GM21717 (cell line): Measurements from ENCODE around the gene RPRM.
"Not testable (repeated sequence)": the region's sequence is repeated elsewhere in the genome, so short reads cannot be mapped to it uniquely, and the experiment has no call there.

Source experiments
- ATAC-seq: cut with Tn5 transposase; IDR thresholded peaks from one replicate; pipeline ENCODE4 v1.9.1; 2021; ENCODE audit warnings: mild to moderate bottlenecking, moderate library complexity; ENCODE audit not compliant: unreplicated experiment

Gene RPRM

DNA sequence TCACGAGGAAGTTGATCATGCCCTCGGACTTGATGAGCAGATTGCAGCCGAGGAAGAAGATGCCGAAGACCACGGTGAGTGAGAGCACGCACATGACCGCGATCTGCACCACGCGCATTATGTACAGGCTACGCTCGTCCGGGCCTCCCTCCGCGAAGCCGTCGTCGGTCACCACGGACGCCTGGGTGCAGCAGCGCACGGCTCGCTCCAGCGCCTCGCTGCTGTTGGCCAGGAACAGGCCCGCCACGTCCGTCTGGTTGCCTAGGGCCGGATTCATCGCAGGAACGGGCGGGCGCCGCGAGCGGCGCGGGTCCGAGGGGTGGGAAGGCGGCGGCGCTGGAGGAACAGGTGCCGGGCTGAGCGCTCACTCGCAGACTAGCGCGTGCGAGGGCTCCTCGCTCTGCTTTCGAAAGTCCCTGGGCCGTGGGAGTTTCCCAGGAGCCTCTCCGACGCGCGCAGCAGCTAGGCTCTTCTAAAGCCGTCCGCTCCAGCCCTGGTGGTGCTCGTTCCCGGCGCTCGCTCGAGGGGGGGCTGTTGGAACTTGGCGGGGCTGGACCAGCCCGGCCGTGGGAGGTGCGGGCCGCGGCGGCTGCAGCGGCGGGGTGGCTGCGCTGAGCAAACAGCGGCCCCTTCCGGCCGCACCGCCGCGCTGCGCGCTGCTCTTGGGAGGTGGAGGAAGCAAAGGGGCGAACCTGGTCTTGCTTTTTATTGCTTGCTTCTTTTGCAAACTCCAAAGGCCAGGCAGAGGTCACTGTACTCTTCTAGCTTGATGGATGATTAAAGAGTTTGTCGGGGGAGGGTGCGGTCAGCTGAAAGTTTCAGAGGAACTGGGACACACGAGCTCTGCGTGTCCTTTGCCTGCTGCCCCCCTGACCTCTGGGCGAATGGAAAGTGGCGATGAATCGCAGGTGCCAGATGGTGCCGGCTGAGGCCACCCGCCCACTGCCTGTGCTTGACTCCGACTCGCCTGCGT is at the start of gene RPRM:
RPRM (minus strand) TSS at position 474 of the 973 bp plus-strand sequence; CDS start at position 277, 197 bp downstream.
- peak; percentile 88 for ATAC-seq

DNA sequence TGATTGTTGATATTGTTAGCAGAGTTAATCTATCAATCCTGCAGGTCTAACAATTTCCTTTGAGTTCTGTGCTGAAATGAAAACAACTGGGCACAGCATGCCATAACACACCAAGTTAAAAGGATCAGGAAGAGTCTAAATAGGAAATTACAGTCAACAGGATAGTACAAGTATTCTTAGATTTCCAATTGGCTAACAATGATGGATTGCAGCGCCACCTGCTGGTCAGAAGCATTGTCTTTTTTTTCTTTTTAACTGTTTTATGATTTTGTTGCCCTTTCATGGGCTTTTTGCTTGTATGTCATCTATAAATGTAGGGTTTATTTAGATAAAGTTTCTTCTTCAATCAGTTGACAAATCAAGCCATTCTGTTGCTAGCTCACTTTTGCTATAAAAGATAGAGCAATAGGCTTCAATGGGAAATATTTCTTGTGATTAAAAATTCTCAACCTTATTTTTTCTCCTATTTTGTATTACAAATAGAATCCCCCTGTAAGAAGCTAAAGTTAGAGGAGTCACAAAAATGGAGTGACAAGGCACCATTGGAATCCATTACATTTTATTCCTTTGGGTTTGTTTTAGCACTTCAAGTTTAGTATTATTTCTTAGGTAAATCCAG is 40.8 kb upstream of the RPRM start:
- ATAC-seq = no peak

GRCh38 chr2:153512331-153512730 is 33.8 kb upstream of the RPRM start:
- no peak for ATAC-seq

- no peak for ATAC-seq
These were observed 32.4 kb upstream of the RPRM start for GRCh38 chr2:153510996-153511395.

DNA sequence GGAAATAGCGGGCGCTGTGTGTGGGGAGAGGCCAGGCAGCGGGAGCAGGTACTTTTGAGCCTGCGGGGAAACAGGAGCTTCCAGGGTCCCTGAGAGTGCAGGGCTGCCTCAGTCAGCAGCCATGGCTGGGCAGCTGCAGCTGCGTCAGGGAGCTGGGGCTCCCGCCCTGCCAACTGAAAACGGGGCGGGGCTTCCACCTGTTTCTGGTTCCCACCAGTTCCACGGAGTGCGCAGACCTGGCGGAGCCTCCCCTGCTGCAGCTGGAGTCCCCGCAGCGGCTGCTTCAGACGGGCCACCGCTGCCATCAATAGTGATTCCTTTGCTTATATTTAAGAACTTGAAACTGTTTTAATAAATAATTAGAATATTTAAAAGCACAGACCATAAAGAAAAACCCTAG is 30.6 kb upstream of the RPRM start:
- ATAC-seq = no peak

DNA sequence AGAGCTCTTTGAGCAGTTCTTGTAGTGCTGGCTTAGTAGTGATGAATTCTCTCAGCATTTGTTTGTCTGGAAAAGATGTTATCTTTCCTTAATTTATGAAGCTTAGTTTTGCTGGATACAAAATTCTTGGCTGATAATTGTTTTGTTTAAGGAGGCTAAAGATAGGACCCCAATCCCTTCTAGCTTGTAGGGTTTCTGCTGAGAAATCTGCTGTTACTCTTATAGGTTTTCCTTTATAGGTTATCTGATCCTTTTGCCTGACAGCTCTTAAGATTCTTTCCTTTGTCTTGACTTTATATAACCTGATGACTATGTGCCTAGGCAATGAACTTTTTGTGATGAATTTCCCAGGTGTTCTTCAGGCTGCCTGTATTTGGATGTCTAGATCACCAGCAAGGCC is 27.9 kb upstream of the RPRM start:
- not testable (repeated sequence) for ATAC-seq

GRCh38 chr2:153499439-153499838 is 20.9 kb upstream of the RPRM start:
- ATAC-seq = no peak

- ATAC-seq = no peak
These were observed 19.5 kb upstream of the RPRM start for GRCh38 chr2:153497938-153498629.

GRCh38 chr2:153495725-153496124 is 17.2 kb upstream of the RPRM start:
- ATAC-seq = no peak

GRCh38 chr2:153488072-153488471 is 9.5 kb upstream of the RPRM start:
- ATAC-seq = no peak

DNA sequence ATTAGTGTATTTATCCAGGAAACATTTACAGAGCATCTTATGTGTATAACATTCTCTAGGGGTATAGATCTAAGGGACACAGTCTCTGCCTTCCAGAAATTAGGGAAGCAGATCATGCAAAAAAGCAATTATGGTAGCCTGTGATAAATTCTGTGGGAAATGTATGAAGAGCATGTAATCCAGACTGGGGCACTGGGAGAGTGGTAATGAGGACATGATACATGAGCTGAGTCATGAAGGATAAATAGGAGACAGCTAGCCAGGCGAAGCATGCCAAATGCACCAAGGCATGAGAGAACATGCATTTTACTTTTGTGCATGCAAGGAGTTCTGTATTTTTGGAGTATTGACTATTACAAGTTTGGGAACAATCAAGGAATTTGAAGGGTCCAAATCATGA is 8.9 kb upstream of the RPRM start:
- ATAC-seq = no peak

- no peak for ATAC-seq
These were observed 1.0 kb upstream of the RPRM start for GRCh38 chr2:153479573-153479972.

DNA sequence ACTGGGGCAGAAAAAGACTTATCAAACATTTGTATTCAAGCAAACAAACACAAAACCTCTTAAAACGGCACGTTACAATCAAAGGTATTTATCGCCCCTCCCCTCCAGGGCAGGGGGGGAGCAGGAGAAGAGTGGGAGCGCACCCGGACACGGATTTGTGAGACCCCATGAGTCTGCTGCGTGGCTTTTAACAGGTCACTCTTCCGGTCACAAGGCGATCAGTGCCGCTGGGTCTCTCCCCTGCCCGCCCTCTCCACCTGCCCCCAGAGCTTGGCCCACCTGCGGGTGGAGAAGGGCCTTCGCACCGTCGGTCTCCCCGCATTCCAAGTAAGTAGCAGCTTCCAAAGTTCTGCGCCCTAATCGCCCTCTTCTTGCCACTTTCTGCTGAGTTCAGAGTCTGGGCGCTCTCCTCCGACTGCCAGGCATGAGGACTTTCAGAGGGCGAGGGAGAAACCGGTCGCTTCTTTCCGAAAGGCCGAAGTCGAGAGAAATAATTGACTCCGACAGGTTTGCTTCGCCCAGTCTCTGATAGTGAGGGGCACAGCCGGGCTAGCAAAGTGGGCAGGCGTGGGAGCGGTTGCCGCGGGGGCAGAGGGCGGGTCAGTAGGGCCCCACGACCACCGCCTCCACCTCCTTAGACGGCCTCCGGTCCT is 800 bp downstream of the RPRM start:
- no peak for ATAC-seq

DNA sequence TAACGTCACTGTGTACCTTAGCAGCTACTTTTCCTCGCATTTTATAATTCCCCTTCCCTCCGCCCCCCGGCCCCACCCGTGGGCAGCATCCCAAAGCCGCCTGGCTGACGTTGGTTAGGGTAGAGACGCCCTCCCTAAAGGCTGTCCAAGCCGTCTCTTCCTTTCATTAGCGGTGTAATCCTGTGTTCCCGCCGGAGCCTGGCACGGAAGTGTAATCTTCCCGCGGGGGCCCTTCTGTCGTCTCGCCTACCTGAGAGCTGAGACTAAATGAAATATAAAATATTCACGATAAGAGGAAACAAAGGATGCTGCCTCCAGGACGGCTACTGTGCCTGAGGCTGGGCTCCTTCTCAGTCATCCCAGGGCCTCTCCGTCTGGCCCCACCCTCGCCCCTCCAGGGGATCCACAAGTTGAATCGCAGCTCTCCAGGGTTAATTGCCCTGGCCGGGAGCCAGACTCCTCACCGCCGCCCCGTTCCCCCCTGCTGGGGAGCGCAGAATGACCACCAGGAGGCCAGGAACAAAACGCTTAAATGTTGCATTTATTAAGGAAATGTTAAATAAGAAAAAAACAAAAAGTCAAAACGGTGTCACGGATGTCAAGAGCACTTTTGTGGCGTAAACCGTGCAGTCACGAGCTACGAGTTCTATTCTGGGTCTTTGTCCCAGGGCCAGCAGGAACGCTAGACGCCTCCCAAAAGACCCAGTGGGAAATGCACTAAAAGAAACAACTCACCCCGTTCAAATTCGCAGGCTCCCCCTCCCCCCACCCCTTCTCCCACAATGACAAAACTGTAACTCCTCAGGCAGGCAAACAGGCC is 1.5 kb downstream of the RPRM start:
- ATAC-seq = no peak

DNA sequence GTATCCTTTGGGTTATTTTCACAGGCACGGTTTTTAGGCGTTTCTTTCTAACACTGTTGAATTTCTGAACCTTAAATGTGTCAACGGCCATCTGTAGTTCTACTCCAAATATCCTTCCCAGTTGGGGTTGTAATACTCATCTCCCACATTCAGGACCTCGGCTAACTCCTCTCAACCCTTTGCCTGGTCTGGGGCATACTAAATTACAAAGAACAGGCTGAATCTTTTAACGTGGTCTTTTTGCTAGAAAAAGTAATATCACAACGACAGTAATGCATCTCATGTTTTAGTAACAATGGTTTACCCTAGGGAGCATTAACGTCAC is 2.1 kb downstream of the RPRM start:
- ATAC-seq = no peak

DNA sequence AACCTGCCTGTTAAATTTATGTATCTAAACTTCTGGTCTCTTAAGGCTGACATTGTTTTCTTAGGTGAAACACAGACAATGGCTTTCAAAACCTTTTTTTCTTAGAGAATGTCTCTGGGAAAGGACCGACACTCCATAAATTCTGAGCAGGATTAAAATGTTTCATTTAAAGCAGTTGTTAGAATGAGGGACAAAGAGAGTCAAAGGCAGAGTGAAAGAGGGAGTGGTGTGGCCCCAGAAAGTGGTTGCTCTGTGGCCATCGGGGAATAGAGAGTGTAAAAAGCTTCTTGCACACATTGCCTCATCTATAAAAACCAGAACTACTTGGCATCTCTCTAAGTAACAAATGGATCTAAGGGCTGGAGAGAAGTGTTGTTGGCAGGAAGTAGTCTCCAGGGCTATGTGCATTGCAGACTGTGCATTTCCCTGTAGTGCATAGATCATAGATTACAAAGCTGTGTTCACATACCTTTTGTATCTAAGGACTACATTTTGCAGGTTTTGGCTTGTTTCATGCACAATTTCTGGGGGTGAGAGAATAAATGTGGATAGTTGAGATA is 3.6 kb downstream of the RPRM start:
- no peak for ATAC-seq

DNA sequence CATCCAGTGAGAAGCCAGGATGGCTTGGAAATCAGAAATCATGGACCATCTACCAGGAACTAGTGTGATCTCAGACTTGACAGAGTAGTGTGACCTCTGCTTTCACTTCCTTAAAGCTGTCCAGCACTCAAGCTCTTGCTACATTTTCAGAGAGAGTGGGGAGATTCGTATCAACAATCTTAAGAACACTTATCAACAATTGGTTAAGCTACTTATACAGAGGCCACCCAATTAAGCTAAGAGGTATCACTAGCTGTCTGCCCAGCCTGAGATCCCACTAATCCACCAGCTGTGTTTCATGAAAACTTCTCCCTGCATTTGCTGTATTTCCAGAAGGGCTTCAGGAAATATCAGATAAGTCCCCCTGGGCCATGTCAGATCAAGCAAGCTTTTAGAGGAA is 4.2 kb downstream of the RPRM start:
- no peak for ATAC-seq

GRCh38 chr2:153470867-153471266 is 7.7 kb downstream of the RPRM start:
- no peak for ATAC-seq

DNA sequence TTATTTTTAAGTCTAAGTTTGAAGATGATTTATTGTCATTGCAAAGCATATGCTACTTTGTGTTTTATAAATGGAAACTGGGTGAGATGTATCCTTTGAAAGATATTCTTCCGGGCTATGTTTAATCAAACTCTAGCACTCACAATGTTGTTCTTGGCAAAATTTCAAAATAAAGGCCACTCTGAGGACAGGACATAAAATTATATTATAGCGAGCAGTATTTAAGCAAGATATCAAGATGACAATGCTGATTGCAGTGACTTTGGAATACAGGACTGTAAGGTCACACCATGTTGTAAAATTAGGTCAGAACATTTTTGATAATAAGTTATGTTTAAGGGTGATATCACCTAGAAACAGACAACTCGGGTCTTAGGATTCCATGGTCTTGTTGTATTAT is 14.2 kb downstream of the RPRM start:
- no peak for ATAC-seq

- no peak for ATAC-seq
These were observed 16.2 kb downstream of the RPRM start for GRCh38 chr2:153462338-153462859.
